GM19438 (cell line): ENCODE results near the gene MAGEA3.
A peak's percentile ranks its signal among the peaks of the same experiment; 100 is the strongest.
"Not testable (repeated sequence)": the region's sequence is repeated elsewhere in the genome, so short reads cannot be mapped to it uniquely, and the experiment has no call there.

Experiments used
- ATAC-seq: cut with Tn5 transposase; IDR thresholded peaks from one replicate; pipeline ENCODE4 v1.9.1; 2021; ENCODE audit warnings: low read depth; ENCODE audit not compliant: unreplicated experiment

MAGEA3 gene, protein sequence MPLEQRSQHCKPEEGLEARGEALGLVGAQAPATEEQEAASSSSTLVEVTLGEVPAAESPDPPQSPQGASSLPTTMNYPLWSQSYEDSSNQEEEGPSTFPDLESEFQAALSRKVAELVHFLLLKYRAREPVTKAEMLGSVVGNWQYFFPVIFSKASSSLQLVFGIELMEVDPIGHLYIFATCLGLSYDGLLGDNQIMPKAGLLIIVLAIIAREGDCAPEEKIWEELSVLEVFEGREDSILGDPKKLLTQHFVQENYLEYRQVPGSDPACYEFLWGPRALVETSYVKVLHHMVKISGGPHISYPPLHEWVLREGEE

DNA sequence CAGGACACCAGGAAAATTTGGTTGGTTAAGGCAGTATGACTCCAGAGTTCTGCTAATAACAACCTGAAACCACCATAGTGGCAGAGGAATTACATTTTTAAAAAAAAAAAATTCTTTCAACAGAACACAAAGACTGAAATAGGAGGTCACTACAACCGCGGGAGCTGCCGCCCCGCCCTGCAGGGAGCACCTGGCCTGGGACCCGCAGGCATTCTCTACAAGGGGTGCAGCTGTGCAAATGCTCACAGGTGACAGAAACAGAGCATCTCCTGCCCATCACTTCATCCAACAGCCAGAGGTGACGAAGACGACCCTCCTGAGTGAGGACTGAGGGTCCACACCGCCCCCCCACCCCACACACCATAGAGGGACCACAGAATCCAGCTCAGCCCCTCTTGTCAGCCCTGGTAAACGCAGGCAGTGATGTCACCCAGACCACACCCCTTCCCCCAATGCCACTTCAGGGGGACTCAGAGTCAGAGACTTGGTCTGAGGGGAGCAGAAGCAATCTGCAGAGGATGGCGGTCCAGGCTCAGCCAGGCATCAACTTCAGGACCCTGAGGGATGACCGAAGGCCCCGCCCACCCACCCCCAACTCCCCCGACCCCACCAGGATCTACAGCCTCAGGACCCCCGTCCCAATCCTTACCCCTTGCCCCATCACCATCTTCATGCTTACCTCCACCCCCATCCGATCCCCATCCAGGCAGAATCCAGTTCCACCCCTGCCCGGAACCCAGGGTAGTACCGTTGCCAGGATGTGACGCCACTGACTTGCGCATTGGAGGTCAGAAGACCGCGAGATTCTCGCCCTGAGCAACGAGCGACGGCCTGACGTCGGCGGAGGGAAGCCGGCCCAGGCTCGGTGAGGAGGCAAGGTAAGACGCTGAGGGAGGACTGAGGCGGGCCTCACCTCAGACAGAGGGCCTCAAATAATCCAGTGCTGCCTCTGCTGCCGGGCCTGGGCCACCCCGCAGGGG is at the start of gene MAGEA3:
Gene MAGEA3, plus strand, starts transcription at position 843 of the 980 bp plus-strand sequence. CDS start 2,039 bp downstream, outside the sequence.
- ATAC-seq: not testable (repeated sequence)

GRCh38 chrX:152652060-152652459 is 46.5 kb upstream of the MAGEA3 start:
- ATAC-seq: no peak

GRCh38 chrX:152652467-152652866 is 46.1 kb upstream of the MAGEA3 start:
- no peak for ATAC-seq

GRCh38 chrX:152656087-152656486 is 42.5 kb upstream of the MAGEA3 start:
- no peak for ATAC-seq

GRCh38 chrX:152656890-152657289 is 41.7 kb upstream of the MAGEA3 start:
- no peak for ATAC-seq

GRCh38 chrX:152658302-152658701 is 40.3 kb upstream of the MAGEA3 start:
- ATAC-seq: no peak

DNA sequence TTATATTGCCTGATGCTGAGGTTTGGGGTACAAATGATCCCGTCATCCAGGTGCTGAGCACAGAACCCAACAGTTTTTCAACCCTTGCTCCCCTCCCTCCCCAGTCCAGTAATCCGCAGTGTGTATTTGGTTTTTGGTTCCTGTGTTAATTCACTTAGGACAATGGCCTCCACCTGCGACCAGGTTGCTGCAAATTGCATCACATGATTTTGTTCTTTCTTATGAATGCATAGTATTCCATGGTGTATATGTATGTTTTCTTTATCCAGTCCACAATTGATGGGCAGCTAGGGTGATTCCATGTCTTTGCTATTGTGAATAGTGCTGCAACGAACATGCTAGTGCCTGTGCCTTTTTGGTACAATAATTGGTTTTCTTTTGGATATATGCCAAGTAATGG is 35.5 kb upstream of the MAGEA3 start:
- ATAC-seq: no peak

GRCh38 chrX:152674135-152674534 is 24.5 kb upstream of the MAGEA3 start:
- ATAC-seq: no peak

DNA sequence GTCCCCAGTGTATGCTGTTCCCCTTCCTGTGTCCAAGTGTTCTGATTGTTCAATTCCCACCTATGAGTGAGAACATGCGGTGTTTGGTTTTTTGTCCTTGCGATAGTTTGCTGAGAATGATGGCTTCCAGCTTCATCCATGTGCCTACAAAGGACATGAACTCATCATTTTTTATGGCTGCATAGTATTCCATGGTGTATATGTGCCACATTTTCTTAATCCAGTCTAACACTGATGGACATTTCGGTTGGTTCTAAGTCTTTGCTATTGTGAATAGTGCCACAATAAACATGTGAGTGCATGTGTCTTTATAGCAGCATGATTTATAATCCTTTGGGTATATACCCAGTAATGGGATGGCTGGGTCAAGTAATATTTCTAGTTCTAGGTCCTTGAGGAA is 23.9 kb upstream of the MAGEA3 start:
- not testable (repeated sequence) for ATAC-seq

DNA sequence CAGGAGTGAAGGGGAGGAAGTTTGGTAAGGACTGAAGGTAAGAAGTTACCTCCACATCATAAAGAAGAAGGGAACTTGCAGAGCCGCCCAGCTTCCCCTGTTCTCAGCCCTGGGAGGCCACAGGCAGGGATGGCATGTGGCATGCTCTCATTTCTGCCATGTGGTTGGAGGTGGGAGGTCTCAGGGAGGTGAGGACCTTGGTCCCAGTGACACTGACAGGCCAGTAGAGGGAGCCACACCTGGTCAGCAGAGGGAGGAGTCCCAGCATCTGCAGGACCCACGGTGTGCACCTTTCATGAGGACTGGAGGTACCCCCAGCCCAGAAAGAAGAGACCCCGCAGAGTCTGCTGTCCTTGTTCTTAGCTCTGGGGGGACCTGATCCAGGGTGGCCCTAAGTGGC is 17.6 kb upstream of the MAGEA3 start:
- ATAC-seq: peak; percentile 89

DNA sequence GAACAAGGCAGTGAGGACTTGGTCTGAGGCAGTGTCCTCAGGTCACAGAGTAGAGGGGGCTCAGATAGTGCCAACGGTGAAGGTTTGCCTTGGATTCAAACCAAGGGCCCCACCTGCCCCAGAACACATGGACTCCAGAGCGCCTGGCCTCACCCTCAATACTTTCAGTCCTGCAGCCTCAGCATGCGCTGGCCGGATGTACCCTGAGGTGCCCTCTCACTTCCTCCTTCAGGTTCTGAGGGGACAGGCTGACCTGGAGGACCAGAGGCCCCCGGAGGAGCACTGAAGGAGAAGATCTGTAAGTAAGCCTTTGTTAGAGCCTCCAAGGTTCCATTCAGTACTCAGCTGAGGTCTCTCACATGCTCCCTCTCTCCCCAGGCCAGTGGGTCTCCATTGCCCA is 1.8 kb downstream of the MAGEA3 start:
- ATAC-seq: not testable (repeated sequence)

GRCh38 chrX:152706500-152706899 is 7.9 kb downstream of the MAGEA3 start:
- not testable (repeated sequence) for ATAC-seq

GRCh38 chrX:152709173-152709572 is 10.6 kb downstream of the MAGEA3 start, which contains the start of gene CSAG2:
CSAG2 (minus strand) TSS chrX:152709273; CDS start chrX:152709112, 161 bp downstream.
- not testable (repeated sequence) for ATAC-seq

DNA sequence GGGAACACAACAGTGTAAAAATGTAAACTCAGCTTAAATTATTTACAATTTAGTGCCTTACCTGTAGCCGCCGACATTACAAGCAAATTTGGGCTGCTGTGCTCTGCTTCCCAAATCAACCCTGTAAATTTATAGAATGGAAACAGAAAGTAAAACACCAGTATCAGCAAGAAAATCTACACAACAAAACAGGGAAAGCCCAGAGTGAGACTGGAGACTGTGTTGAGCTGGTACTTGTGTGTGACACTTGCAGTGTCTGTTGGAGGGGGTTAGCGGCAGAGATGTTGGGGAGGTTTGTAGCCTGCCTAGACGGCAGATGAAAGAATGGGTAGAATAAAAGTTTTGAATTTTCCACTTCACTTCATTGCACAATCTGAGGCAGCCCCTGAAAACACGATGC is 14.6 kb downstream of the MAGEA3 start:
- ATAC-seq: not testable (repeated sequence)

GRCh38 chrX:152713815-152714787 is 15.5 kb downstream of the MAGEA3 start, which contains the start of gene MAGEA2B:
MAGEA2B (plus strand) TSS chrX:152714628; CDS start chrX:152717107, 2,479 bp downstream.
- not testable (repeated sequence) for ATAC-seq

GRCh38 chrX:152725409-152725808 is 26.8 kb downstream of the MAGEA3 start:
- ATAC-seq: no peak

GRCh38 chrX:152733261-152733975 is 34.8 kb downstream of the MAGEA3 start, which contains the start of the genes CSAG1 and MAGEA12:
CSAG1 (minus strand) TSS chrX:152733721; CDS start chrX:152732460, 1,261 bp downstream.
MAGEA12 (plus strand) TSS chrX:152733757; CDS start chrX:152736162, 2,405 bp downstream.
- ATAC-seq: no peak

GRCh38 chrX:152734143-152734858 is 35.7 kb downstream of the MAGEA3 start:
- not testable (repeated sequence) for ATAC-seq
